GM12891 (cell line): ENCODE data around the gene NCOR1.

Experiments used
- DNase-seq: peaks from one replicate; pipeline ENCODE4 v3.0.0; 2011; ENCODE audit warnings: low spot score; ENCODE audit not compliant: insufficient read length
- FAIRE-seq: peaks from 2 replicates; lab custom pipeline; 2011; peaks lifted over from hg19 to GRCh38; lab: Jason Lieb, UNC
- PAX5 ChIP-seq: IDR thresholded peaks from 2 replicates; pipeline ENCODE4 v1.6.1; 2011; ENCODE audit warnings: low read length, moderate library complexity, mild to moderate bottlenecking; ENCODE audit not compliant: insufficient read depth, severe bottlenecking
- POLR2A ChIP-seq: IDR thresholded peaks from 2 replicates; pipeline ENCODE4 v1.6.1; 2011; ENCODE audit warnings: low read depth, low read length, control low read depth
- POLR2AphosphoS5 ChIP-seq: IDR thresholded peaks from 2 replicates; pipeline ENCODE4 v1.6.1; 2011; ENCODE audit warnings: low read depth, low read length, control low read depth
- POU2F2 ChIP-seq: IDR thresholded peaks from 2 replicates; pipeline ENCODE4 v1.6.1; 2011; ENCODE audit warnings: low read depth, mild to moderate bottlenecking, control low read depth, low read length, moderate library complexity
- SPI1 ChIP-seq: IDR thresholded peaks from 2 replicates; pipeline ENCODE4 v1.6.1; 2011; ENCODE audit warnings: low read depth, low read length, control low read depth
- TAF1 ChIP-seq: IDR thresholded peaks from 2 replicates; pipeline ENCODE4 v1.6.1; 2011; ENCODE audit warnings: low read depth, low read length, control low read depth

Gene NCOR1

DNA sequence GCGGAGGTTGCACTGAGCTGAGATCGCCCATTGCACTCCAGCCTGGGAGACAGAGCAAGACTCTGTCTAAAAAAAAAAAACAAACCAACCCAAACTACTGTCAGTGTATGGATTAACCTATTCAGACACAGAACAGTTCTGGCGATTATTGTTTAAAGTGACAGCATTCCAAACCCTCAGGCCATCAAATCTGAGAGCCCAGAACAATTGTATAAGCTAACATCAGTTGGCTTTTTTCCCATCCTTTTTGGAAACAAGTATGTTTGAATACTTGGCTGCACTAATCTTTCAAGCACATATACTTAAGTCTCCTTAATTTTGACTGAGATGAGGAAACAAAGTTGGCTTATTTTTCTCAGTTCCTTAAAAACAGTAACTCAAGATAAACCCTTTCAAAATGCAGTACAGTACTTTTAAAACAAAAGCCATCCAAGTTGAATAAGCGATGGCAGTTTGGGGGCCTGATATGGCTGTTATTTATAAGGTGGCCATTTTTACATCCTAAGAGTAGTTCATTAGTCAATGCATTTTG lies 217.2 kb downstream of the NCOR1 start:
- no peak for FAIRE-seq
- peak; percentile 55 for TF ChIP-seq SPI1
- TF ChIP-seq TAF1 = no peak

GRCh38 chr17:15996322-15996721 lies 219.0 kb downstream of the NCOR1 start:
- DNase-seq (no peak), FAIRE-seq (no peak)
- TF ChIP-seq POU2F2 (no peak), PAX5 (no peak), TAF1 (no peak), POLR2AphosphoS5 (no peak), SPI1 (no peak), POLR2A (no peak)

More for the DNA sequence above, 217.2 kb downstream of the NCOR1 start:
- no peak for DNase-seq

DNA sequence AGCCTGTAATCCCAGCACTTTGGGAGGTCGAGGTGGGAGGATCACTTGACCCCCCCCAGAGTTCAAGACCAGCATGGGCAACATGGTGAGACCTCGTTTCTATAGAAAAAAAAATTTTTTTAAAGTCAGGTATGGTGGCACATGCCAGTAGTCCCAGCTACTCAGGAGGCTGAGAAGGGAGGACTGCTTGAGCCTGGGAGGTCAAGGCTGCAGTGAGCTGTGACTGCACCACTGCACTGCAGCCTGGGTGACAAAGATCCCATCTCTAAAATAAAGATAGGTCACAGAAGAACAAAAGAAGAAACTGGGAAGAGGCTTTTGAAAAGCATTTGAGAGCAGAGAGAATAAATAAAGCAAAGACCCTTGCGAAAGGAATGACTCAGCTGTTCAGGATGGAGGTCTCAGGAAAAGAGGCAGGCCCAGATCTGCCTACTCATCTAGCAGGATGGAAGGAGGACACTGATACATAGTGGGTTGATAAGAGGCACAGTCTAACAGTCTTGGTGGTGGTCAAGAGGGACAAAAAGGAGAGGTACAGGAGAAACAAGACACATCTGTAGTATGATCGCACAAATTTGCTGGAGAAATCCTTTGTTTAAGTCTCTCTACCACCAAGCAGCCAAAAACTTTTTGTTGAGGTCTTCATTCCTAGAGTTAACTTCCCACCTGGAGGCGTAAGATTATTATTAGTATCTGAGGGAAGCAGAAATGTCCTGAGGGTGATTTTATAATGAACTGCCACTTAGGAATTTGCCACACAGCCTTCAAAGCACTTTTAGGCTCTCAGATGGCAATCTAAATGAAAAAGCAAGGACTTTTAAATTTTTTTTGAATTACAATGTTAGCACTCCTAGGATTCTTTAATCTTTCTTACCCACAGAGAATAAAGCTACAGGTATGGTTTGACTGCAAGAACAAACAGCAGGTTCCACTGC lies 233.4 kb downstream of the NCOR1 start:
- no peak for TF ChIP-seq PAX5
- TF ChIP-seq POLR2AphosphoS5 = no peak
- TF ChIP-seq SPI1 = no peak
- no peak for TF ChIP-seq POLR2A
- TF ChIP-seq POU2F2 = no peak
- no peak for DNase-seq
- peak; percentile 16 for FAIRE-seq

- peak; percentile 30 for DNase-seq
Observed at GRCh38 chr17:15981208-15981607, 234.1 kb downstream of the NCOR1 start.

More at GRCh38 chr17:15981208-15981607, 234.1 kb downstream of the NCOR1 start:
- TF ChIP-seq SPI1 = peak; percentile 87
- TF ChIP-seq POU2F2 = 0 out of 2 replicates have a peak, but pooled peaks have one; percentile 45
- TF ChIP-seq POLR2A = no peak
- no peak for TF ChIP-seq POLR2AphosphoS5
- FAIRE-seq = peak; percentile 66
